ENCODE measurements around the gene AHCYL1. TPM values are rescaled to one million over a fixed set of nuclear protein-coding genes. Genes with fewer than 3 reads are reported as not detected.

The AHCYL1 gene
- total RNA-seq, 1 experiment from 2014 or later: 89.0 TPM

- no peak overlapping the region for H2BK12ac ChIP-seq (ENCODE audit: insufficient read length, low read depth, low read length)
- H4K20me1 ChIP-seq (ENCODE audit: control insufficient read depth, insufficient read depth, insufficient read length): no peaks in the 10 kb centered on the region
- H3K9me3 Mint-ChIP-seq: no peaks in the 10 kb centered on the region
- H4K8ac ChIP-seq (replicated peaks; ENCODE audit: insufficient read length, low read depth, low read length): no peak overlapping the region
- no peaks in the 10 kb centered on the region for H3K4me1 ChIP-seq (ENCODE audit: insufficient read depth, low read length)
- H3K27ac Mint-ChIP-seq: no peak overlapping the region
- no peaks in the 10 kb centered on the region for H3K79me2 ChIP-seq (ENCODE audit: insufficient read depth, low read length)
- no peaks in the 10 kb centered on the region for H3K9me3 ChIP-seq (ENCODE audit: control insufficient read depth, low read depth, low read length)
- H3K4me2 ChIP-seq (ENCODE audit: insufficient read depth, insufficient read length, low read length): no peak overlapping the region
- no peaks in the 10 kb centered on the region for H3K79me1 ChIP-seq (ENCODE audit: insufficient read depth, low read depth, low read length, poor library complexity, severe bottlenecking)
- no peaks in the 10 kb centered on the region for H3K23me2 ChIP-seq (ENCODE audit: insufficient read length, low read depth, low read length, poor library complexity, severe bottlenecking)
- H2AFZ ChIP-seq (ENCODE audit: low read length): no peak overlapping the region
- H4K91ac ChIP-seq (ENCODE audit: insufficient read length, low read depth, low read length): no peak overlapping the region
- H3K18ac ChIP-seq (ENCODE audit: insufficient read length, low read depth, low read length): no peak overlapping the region
- H3K9ac ChIP-seq (ENCODE audit: extremely low read depth, insufficient read length, low read length): no peak overlapping the region
- no peaks in the 10 kb centered on the region for H3K27me3 Mint-ChIP-seq (ENCODE audit: low read depth)
- no peak for DNase-seq
- WGBS (ENCODE audit: extremely low coverage, insufficient read length, low lambda C conversion rate): no CpG with 5 or more reads among the region's 3 CpGs
- no peak overlapping the region for H2BK120ac ChIP-seq (ENCODE audit: low read depth, low read length, poor library complexity, severe bottlenecking)
- H3K36me3 Mint-ChIP-seq (ENCODE audit: insufficient read depth in 1 of 3, low read depth in 3 of 3): peaks cover 44 to 83% (median 77%) of the 10 kb centered on the region in 3 experiments
- no peak overlapping the region for H2AK5ac ChIP-seq (ENCODE audit: insufficient read length, low read length)
- no peak overlapping the region for H3K4ac ChIP-seq (ENCODE audit: low read depth, low read length)
- no peak overlapping the region for H2BK20ac ChIP-seq (ENCODE audit: low read depth, low read length, poor library complexity, severe bottlenecking)
- H2BK15ac ChIP-seq (ENCODE audit: low read depth, low read length): no peak overlapping the region
- no peak overlapping the region for H3K27ac ChIP-seq (ENCODE audit: insufficient read length, low read depth, low read length)
- H3K4me1 Mint-ChIP-seq: no peaks in the 10 kb centered on the region
- no peak overlapping the region for H3K14ac ChIP-seq (ENCODE audit: insufficient read depth, low read length)
- no peak overlapping the region for H3K23ac ChIP-seq (ENCODE audit: insufficient read length, low read depth, low read length)
- H3K27me3 ChIP-seq (ENCODE audit: insufficient read depth, low read length): no peaks in the 10 kb centered on the region
- no peak overlapping the region for H3K4me3 Mint-ChIP-seq
- no peak for TF ChIP-seq CTCF (conservative IDR thresholded peaks at IDR 0.05)
- no peak overlapping the region for H3K56ac ChIP-seq (ENCODE audit: insufficient read length, low read depth, low read length)
- no peak overlapping the region for H2BK5ac ChIP-seq (ENCODE audit: insufficient read length, low read length)
- H3T11ph ChIP-seq (ENCODE audit: low read length): no peak overlapping the region
- H4K5ac ChIP-seq (ENCODE audit: insufficient read length, low read depth, low read length): no peak overlapping the region
These were observed 72.2 kb downstream of the AHCYL1 start for GRCh38 chr1:110056776-110057175.

Measured in H9 (cell line).